Endodermal cell (in vitro differentiated cells): Measurements from ENCODE around the gene MAP3K9. TPM values are rescaled to one million over a fixed set of nuclear protein-coding genes. Genes with fewer than 3 reads are reported as not detected.

ENCODE experiments used
- DNase-seq: peaks from one replicate; pipeline ENCODE4 v3.0.0-alpha.2; 2017
- H3K27ac ChIP-seq: 2 replicates; pipeline ENCODE4 v1.5.1; 2013; ENCODE audit warnings: mild to moderate bottlenecking, low read depth, low read length, moderate library complexity
- H3K27me3 ChIP-seq: 2 replicates; pipeline ENCODE4 v1.6.1; 2013; ENCODE audit warnings: mild to moderate bottlenecking, low read length, moderate library complexity; ENCODE audit not compliant: insufficient read depth, control insufficient read depth, poor library complexity, severe bottlenecking
- H3K36me3 ChIP-seq: 2 replicates; pipeline ENCODE4 v1.7.0; 2013; ENCODE audit warnings: mild to moderate bottlenecking, low read length, moderate library complexity; ENCODE audit not compliant: control insufficient read depth, insufficient read depth
- H3K4me1 ChIP-seq: one replicate; pipeline ENCODE4 v1.7.0; 2013; ENCODE audit warnings: low read length; ENCODE audit not compliant: control insufficient read depth, insufficient read depth
- H3K4me3 ChIP-seq: 2 replicates; pipeline ENCODE4 v1.5.1; 2013; ENCODE audit warnings: mild to moderate bottlenecking, low read length, moderate library complexity
- H3K9ac ChIP-seq: 2 replicates; pipeline ENCODE4 v1.6.1; 2013; ENCODE audit warnings: mild to moderate bottlenecking, low read length, moderate library complexity; ENCODE audit not compliant: poor library complexity, severe bottlenecking; ENCODE audit errors: extremely low read depth
- H3K9me3 ChIP-seq: 2 replicates; pipeline ENCODE4 v1.6.1; 2013; ENCODE audit warnings: mild to moderate bottlenecking, low read length, moderate library complexity; ENCODE audit not compliant: control insufficient read depth
- H3K27ac Mint-ChIP-seq: 2 replicates; pipeline ENCODE4 v1.8.0; 2020; ENCODE audit warnings: mixed read lengths
- H3K27me3 Mint-ChIP-seq: 2 replicates; pipeline ENCODE4 v1.8.0; 2021; ENCODE audit warnings: mild to moderate bottlenecking, mixed read lengths; ENCODE audit not compliant: insufficient read depth
- H3K36me3 Mint-ChIP-seq: 2 replicates; pipeline ENCODE4 v1.8.0; 2020; ENCODE audit warnings: low read depth, mixed read lengths
- H3K4me1 Mint-ChIP-seq: 2 replicates; pipeline ENCODE4 v1.8.0; 2020; ENCODE audit warnings: mixed read lengths
- H3K4me3 Mint-ChIP-seq: 2 replicates; pipeline ENCODE4 v1.8.0; 2020; ENCODE audit warnings: mild to moderate bottlenecking, moderate library complexity, mixed read lengths
- H3K9me3 Mint-ChIP-seq: 2 replicates; pipeline ENCODE4 v1.8.0; 2020; ENCODE audit warnings: mild to moderate bottlenecking, mixed read lengths
- WGBS, 2 experiments: methylation state at CpG; one replicate each; pipeline versions ENCODE4 v1.1.5 to v1.1.7; 2013; ENCODE audit warnings: missing lambda C conversion rate in 2 of 2, mixed read lengths in 1 of 2; ENCODE audit not compliant: insufficient coverage in 1 of 2, insufficient read length in 1 of 2; 5-methylcytosine and 5-hydroxymethylcytosine counted together
- total RNA-seq, 2 donors: library from RNA; stranded (reverse); fragmentation: NEBNext Ultra II Directional in 1 of 2; extraction: Animal tissue kit (Norgen Biotek cat#: 25700) in 1 of 2; gene quantifications; 2 replicates in 1 of 2; 3 replicates in 1 of 2; pipeline ENCODE4 v1.2.1, GENCODE V29; 2021
- TF ChIP-seq, protein P1 (sequence below): fragments of 200-600 bp; sonication (generic); conservative IDR thresholded peaks from 2 replicates; pipeline ENCODE4 v1.5.0; 2021; ENCODE audit warnings: antibody characterized with exemption, mild to moderate bottlenecking

The MAP3K9 gene
- total RNA-seq, 2 donors from 2014 or later, result 34.1 to 38.5 TPM

DNA sequence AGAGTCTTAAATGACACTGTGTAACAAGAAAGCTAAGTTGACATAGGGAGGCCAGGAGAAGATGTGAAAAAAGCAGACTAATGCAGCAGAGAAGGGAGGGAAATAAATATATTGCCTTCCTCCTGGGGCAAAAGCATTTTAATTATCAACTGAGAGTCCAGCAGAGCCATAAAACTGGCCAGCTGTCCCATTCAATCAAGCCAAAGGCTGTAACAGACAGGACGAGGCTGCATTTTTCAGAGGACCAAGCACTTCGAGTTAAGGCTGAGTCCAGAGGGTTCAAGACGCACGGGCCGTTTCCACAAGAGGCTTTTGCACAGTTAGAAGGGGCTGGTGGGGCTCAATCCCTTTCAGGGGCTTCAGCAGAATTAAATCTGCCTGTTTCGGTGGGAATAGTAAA, 20.4 kb downstream of the MAP3K9 start:
- DNase-seq, result no peak
- no peaks in the 10 kb centered on the region for H3K27me3 ChIP-seq
- Mint-ChIP-seq H3K9me3 (no peaks in the 10 kb centered on the region), H3K27me3 (no peaks in the 10 kb centered on the region), H3K4me1 (peaks cover 1% of the 10 kb centered on the region), H3K4me3 (no peak overlapping the region), H3K27ac (no peak overlapping the region), H3K36me3 (peaks cover 55% of the 10 kb centered on the region)
- no peak overlapping the region for H3K4me3 ChIP-seq
- H3K4me1 ChIP-seq, result no peaks in the 10 kb centered on the region
- WGBS, 2 experiments, result 94% methylated on average over 6 of the region's 6 CpGs
- H3K9ac ChIP-seq, result no peak overlapping the region
- TF ChIP-seq, protein P1, sequence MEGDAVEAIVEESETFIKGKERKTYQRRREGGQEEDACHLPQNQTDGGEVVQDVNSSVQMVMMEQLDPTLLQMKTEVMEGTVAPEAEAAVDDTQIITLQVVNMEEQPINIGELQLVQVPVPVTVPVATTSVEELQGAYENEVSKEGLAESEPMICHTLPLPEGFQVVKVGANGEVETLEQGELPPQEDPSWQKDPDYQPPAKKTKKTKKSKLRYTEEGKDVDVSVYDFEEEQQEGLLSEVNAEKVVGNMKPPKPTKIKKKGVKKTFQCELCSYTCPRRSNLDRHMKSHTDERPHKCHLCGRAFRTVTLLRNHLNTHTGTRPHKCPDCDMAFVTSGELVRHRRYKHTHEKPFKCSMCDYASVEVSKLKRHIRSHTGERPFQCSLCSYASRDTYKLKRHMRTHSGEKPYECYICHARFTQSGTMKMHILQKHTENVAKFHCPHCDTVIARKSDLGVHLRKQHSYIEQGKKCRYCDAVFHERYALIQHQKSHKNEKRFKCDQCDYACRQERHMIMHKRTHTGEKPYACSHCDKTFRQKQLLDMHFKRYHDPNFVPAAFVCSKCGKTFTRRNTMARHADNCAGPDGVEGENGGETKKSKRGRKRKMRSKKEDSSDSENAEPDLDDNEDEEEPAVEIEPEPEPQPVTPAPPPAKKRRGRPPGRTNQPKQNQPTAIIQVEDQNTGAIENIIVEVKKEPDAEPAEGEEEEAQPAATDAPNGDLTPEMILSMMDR, result no peak
- H3K27ac ChIP-seq, result no peak overlapping the region
- H3K36me3 ChIP-seq, result peaks cover 68% of the 10 kb centered on the region
- no peaks in the 10 kb centered on the region for H3K9me3 ChIP-seq

DNA sequence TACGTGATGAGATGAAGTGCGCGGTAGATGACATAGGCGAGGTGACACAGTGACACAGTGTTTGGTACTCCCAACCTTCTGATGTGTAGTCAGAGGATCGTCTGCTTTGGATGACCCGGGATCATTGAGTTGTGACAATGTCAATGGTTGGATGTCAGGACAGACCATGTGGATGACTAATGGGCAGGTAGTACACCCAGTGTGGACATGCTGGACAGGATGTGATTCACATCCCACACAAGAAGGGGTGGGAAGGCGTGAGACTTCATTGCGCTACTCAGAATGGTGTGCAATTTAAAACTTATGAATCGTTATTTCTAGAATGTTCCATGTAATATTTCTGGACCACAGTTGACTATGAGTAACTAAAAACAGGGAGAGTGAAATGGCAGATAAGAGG, 23.8 kb downstream of the MAP3K9 start:
- TF ChIP-seq, protein P1, result no peak
- Mint-ChIP-seq H3K9me3 (no peaks in the 10 kb centered on the region), H3K27me3 (no peaks in the 10 kb centered on the region), H3K4me3 (no peak overlapping the region), H3K4me1 (peaks cover 1% of the 10 kb centered on the region), H3K36me3 (peaks cover 34% of the 10 kb centered on the region), H3K27ac (no peak overlapping the region)
- H3K9ac ChIP-seq, result no peak overlapping the region
- H3K4me1 ChIP-seq, result no peaks in the 10 kb centered on the region
- H3K9me3 ChIP-seq, result no peaks in the 10 kb centered on the region
- H3K4me3 ChIP-seq, result no peak overlapping the region
- H3K27me3 ChIP-seq, result no peaks in the 10 kb centered on the region
- 96 to 98% methylated on average over 8 to 9 of the region's 9 CpGs for WGBS, 2 experiments
- H3K27ac ChIP-seq, result no peak overlapping the region
- no peak for DNase-seq
- H3K36me3 ChIP-seq, result peaks cover 53% of the 10 kb centered on the region

DNA sequence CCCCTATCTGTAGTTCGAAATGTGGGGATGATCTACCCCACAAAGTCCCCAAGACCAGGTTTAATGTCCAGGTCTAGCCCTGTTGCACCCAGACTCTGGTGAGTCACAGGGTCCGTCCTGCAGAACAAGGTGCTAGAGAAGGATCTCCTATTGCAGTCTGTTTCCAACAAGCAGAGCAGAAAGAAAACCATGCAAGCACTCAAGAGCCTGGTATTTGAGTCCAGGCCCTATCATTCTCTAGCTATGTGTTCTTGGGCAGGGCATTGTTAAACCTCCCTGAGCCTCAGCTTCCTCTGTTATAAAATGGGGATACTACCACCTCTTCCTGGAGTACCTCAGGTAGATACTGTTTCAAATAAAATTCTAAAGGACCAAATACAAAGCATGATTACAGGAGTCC, 24.4 kb downstream of the MAP3K9 start:
- no peak overlapping the region for H3K4me3 Mint-ChIP-seq
- H3K4me1 Mint-ChIP-seq, result peaks cover 5% of the 10 kb centered on the region
- Histone ChIP-seq H3K27ac (no peak overlapping the region), H3K4me3 (no peak overlapping the region), H3K4me1 (no peaks in the 10 kb centered on the region), H3K27me3 (no peaks in the 10 kb centered on the region), H3K9ac (no peak overlapping the region), H3K9me3 (no peaks in the 10 kb centered on the region), H3K36me3 (peaks cover 50% of the 10 kb centered on the region)
- TF ChIP-seq, protein P1, result no peak
- no peak overlapping the region for H3K27ac Mint-ChIP-seq
- no peaks in the 10 kb centered on the region for H3K9me3 Mint-ChIP-seq
- WGBS, 2 experiments, result 95 to 100% methylated on average over 2 of the region's 2 CpGs
- H3K27me3 Mint-ChIP-seq, result no peaks in the 10 kb centered on the region
- no peak for DNase-seq
- peaks cover 34% of the 10 kb centered on the region for H3K36me3 Mint-ChIP-seq
